HL-60/S4 treated with phorbol 12-myristate 13-acetate at 8.2 ng/mL for 4 days and 3 days (cell line): Measurements from ENCODE around the gene APBA1.

Source experiments
- in situ Hi-C: fragments of 300-500 bp; cut with MboI; formaldehyde crosslinking; loops from 2 replicates; pipeline ENCODE4 v1.15.0; 2022; ENCODE audit warnings: low sequenced_read_pairs

The APBA1 gene

DNA sequence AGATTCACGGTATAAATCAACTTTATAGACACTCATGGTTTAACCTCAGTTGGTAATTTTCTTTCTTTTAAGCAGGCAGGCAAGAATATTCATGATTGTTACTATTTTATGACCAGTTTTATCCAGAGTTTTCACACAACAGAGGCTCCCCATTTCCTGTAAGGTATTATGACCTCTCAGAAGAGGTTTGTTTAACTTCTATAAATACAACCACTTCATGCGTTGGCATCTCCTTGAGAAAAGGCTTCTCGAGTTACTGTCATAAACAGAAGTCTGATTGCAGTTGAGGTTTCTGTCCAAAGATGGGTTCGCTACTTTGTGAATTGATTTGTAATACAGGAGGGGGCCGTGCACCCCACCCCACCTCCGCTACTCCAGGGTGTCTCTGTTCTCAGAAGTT lies 291.9 kb downstream of the APBA1 start:
- in situ Hi-C loops: no loop called here

DNA sequence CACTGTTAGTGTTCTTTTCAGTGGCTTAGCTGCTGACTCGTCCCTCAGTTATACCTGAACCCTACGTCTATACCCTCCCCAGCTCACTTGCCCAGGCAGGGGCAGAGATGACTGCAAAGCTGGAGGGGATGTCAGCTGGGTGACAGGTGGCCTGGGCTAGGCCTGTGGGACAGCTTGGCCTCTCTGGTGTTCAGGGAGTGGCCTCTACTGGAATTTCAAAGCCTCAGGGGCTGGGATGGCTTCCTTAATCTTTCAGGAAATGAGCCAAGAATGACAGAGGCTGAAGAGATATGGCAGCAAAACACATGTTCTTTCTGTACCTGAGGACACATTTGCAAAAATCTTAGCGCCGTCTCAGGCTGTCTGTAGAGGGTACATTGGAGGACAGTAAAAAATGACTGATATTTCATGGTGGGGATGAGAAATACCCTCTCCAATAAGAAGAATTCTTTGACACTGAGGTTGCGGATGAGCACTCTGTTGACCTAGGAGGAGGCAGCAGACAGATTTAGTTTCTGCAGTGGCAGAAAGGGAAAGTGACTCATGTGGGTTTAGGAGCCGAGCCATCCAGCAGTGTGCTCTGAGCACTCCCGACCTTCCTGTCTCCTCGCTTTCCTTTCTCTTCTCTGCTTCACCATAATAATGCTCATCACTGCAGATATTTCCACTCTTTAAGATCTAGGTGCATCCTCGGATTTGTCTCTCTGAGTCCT lies 292.7 kb downstream of the APBA1 start:
- in situ Hi-C loops: no loop called here

DNA sequence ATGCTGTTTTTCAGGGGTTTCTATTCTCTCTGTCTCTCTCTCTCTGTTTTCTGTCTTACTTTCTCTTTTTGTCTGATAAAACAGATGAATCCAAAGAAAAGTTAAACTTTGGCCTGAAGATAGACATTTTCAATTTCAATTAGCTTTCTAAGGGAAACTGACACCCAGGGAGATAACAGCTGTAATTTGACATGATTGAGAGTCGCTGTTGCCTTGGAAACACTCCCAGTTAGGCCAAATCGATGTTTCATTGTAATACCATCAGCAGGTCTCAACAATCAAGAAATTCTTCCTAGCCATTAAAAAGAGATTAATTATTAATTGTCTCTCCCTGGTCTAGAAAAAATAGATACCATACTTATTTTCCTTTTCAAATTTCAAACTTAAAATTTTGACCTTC lies 294.2 kb downstream of the APBA1 start:
- in situ Hi-C loops: no loop called here
